ENCODE results near the gene SIRT4. TPM values are rescaled to one million over a fixed set of nuclear protein-coding genes. Genes with fewer than 3 reads are reported as not detected.

SIRT4 gene
- total and polyA plus RNA-seq, 10 of the 15 experiments (the other 5 are each of a cell fraction or from before 2014, with no cell fraction given) = 0.19 to 0.98 (median 0.44) TPM

DNA sequence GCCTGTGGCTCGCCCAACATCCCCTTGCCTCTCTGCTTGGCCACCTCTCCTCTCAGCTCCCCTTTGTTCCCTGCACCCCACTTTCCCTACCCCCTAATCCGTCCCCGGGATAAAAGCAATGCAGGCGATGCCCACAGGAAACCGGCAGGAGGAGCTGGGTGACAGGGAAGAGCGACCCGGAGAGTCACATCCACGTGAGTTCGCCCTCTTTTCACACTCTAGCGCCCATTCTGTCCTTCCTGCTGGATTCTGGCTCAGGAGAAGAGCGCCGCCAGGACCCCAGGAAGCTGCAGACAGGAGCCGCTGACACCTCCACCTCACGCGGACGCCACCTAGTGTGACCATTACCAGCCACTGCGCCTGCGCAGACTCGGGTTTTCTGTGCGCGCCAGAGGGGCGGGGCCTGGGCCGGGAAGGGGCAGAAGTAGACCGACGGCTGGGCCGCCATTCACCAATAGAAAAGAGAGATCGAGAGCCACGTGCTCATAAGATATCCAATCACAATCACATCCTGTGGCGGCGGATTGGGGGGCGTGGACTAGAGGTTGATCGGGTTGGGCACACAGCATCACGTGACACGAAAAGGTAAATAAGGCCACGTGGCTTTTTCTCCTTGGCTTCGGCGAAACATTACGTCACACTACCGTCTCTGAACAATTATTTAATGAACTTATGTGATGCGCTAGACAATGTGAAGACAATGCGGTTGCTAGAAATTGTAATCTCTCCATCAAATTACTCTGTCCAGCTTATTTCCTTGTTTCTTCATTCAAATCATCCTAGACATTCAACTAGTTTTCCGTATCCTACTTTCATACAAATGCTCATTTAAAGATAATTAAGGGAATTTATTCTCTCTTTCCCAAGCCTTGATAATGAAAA is 15.3 kb downstream of the SIRT4 start (continued):
- no peak for TF ChIP-seq TARDBP (IDR thresholded peaks at IDR 0.05; ENCODE audit: borderline replicate concordance)
- TF ChIP-seq, protein P1, sequence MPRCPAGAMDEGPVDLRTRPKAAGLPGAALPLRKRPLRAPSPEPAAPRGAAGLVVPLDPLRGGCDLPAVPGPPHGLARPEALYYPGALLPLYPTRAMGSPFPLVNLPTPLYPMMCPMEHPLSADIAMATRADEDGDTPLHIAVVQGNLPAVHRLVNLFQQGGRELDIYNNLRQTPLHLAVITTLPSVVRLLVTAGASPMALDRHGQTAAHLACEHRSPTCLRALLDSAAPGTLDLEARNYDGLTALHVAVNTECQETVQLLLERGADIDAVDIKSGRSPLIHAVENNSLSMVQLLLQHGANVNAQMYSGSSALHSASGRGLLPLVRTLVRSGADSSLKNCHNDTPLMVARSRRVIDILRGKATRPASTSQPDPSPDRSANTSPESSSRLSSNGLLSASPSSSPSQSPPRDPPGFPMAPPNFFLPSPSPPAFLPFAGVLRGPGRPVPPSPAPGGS (IDR thresholded peaks at IDR 0.05; ENCODE audit: borderline replicate concordance, insufficient read depth, low read depth, low read length, poor library complexity, severe bottlenecking) = no peak
- peak; percentile 43; the same call in 1 of the 2 replicates for TF ChIP-seq RUNX3 (IDR thresholded peaks at IDR 0.05; ENCODE audit: low read length)
- no peak for TF ChIP-seq CBFB (IDR thresholded peaks at IDR 0.05; ENCODE audit: low read depth)
- TF ChIP-seq EED (IDR thresholded peaks at IDR 0.05; ENCODE audit: low read depth) = peak; percentile 52; the same call in 1 of the 2 replicates
- peak; percentile 97 for TF ChIP-seq FOXK2 (IDR thresholded peaks at IDR 0.05)
- TF ChIP-seq BCL11A (IDR thresholded peaks at IDR 0.05; ENCODE audit: low read depth, low read length) = no peak
- TF ChIP-seq ESRRA (IDR thresholded peaks at IDR 0.05; ENCODE audit: low read length) = no peak
- TF ChIP-seq, protein P2, sequence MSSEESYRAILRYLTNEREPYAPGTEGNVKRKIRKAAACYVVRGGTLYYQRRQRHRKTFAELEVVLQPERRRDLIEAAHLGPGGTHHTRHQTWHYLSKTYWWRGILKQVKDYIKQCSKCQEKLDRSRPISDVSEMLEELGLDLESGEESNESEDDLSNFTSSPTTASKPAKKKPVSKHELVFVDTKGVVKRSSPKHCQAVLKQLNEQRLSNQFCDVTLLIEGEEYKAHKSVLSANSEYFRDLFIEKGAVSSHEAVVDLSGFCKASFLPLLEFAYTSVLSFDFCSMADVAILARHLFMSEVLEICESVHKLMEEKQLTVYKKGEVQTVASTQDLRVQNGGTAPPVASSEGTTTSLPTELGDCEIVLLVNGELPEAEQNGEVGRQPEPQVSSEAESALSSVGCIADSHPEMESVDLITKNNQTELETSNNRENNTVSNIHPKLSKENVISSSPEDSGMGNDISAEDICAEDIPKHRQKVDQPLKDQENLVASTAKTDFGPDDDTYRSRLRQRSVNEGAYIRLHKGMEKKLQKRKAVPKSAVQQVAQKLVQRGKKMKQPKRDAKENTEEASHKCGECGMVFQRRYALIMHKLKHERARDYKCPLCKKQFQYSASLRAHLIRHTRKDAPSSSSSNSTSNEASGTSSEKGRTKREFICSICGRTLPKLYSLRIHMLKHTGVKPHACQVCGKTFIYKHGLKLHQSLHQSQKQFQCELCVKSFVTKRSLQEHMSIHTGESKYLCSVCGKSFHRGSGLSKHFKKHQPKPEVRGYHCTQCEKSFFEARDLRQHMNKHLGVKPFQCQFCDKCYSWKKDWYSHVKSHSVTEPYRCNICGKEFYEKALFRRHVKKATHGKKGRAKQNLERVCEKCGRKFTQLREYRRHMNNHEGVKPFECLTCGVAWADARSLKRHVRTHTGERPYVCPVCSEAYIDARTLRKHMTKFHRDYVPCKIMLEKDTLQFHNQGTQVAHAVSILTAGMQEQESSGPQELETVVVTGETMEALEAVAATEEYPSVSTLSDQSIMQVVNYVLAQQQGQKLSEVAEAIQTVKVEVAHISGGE (CRISPR knock-in tag; IDR thresholded peaks at IDR 0.05) = peak; percentile 72
- TF ChIP-seq, protein P3, sequence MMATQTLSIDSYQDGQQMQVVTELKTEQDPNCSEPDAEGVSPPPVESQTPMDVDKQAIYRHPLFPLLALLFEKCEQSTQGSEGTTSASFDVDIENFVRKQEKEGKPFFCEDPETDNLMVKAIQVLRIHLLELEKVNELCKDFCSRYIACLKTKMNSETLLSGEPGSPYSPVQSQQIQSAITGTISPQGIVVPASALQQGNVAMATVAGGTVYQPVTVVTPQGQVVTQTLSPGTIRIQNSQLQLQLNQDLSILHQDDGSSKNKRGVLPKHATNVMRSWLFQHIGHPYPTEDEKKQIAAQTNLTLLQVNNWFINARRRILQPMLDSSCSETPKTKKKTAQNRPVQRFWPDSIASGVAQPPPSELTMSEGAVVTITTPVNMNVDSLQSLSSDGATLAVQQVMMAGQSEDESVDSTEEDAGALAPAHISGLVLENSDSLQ (IDR thresholded peaks at IDR 0.05) = peak; percentile 69
- TF ChIP-seq FOXM1 (IDR thresholded peaks at IDR 0.05; ENCODE audit: low read depth, low read length) = no peak
- TF ChIP-seq RAD21 (IDR thresholded peaks at IDR 0.05; ENCODE audit: insufficient read depth, low read depth, low read length) = no peak
- TF ChIP-seq MYC (IDR thresholded peaks at IDR 0.05; ENCODE audit: insufficient read depth, insufficient read length, insufficient replicate concordance, low read length, severe bottlenecking) = no peak
- TF ChIP-seq EGR1 (IDR thresholded peaks at IDR 0.05; ENCODE audit: borderline replicate concordance in 1 of 2, low read depth in 2 of 2, low read length in 2 of 2) = no peak
- no peak for TF ChIP-seq ZNF217 (IDR thresholded peaks at IDR 0.05)
- peak; percentile 69; the same call in 1 of the 2 replicates for TF ChIP-seq POLR2AphosphoS2 (IDR thresholded peaks at IDR 0.05; ENCODE audit: low read depth, low read length)
- no peak for TF ChIP-seq IRF4 (IDR thresholded peaks at IDR 0.05; ENCODE audit: low read depth, low read length)
- no peak for TF ChIP-seq YBX1 (IDR thresholded peaks at IDR 0.05)
- TF ChIP-seq CHD2 (IDR thresholded peaks at IDR 0.05; ENCODE audit: borderline replicate concordance, low read depth, low read length) = no peak
- TF ChIP-seq, protein P4, sequence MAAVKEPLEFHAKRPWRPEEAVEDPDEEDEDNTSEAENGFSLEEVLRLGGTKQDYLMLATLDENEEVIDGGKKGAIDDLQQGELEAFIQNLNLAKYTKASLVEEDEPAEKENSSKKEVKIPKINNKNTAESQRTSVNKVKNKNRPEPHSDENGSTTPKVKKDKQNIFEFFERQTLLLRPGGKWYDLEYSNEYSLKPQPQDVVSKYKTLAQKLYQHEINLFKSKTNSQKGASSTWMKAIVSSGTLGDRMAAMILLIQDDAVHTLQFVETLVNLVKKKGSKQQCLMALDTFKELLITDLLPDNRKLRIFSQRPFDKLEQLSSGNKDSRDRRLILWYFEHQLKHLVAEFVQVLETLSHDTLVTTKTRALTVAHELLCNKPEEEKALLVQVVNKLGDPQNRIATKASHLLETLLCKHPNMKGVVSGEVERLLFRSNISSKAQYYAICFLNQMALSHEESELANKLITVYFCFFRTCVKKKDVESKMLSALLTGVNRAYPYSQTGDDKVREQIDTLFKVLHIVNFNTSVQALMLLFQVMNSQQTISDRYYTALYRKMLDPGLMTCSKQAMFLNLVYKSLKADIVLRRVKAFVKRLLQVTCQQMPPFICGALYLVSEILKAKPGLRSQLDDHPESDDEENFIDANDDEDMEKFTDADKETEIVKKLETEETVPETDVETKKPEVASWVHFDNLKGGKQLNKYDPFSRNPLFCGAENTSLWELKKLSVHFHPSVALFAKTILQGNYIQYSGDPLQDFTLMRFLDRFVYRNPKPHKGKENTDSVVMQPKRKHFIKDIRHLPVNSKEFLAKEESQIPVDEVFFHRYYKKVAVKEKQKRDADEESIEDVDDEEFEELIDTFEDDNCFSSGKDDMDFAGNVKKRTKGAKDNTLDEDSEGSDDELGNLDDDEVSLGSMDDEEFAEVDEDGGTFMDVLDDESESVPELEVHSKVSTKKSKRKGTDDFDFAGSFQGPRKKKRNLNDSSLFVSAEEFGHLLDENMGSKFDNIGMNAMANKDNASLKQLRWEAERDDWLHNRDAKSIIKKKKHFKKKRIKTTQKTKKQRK (IDR thresholded peaks at IDR 0.05; ENCODE audit: low read depth, low read length) = no peak
- no peak for TF ChIP-seq SMAD1 (IDR thresholded peaks at IDR 0.05; ENCODE audit: low read depth, partially characterized antibody)

Data from GM12878 (cell line).